Right renal pelvis (tissue), 4 donors: ENCODE measurements around the gene SLC34A1. TPM values are rescaled to one million over a fixed set of nuclear protein-coding genes. Genes with fewer than 3 reads are reported as not detected.
A peak's percentile ranks its signal among the peaks of the same experiment; 100 is the strongest.
"Not testable (repeated sequence)": the region's sequence is repeated elsewhere in the genome, so short reads cannot be mapped to it uniquely, and the experiment has no call there.

Experiments used
- DNase-seq, 4 donors: peaks; one replicate each; pipeline ENCODE4 v3.0.0-alpha.2; 2013; ENCODE audit warnings: low read depth in 4 of 4, low spot score in 3 of 4, missing footprints in 1 of 4
- polyA plus RNA-seq, 4 donors: library from polyadenylated mRNA; unstranded; fragments of 120-200 nt; gene quantifications; one replicate each; pipeline ENCODE4 v1.2.1, GENCODE V29; 2013; ENCODE audit not compliant: insufficient read length in 4 of 4

The SLC34A1 gene
- polyA plus RNA-seq, 4 donors: 134 to 198 (median 174) TPM

DNA sequence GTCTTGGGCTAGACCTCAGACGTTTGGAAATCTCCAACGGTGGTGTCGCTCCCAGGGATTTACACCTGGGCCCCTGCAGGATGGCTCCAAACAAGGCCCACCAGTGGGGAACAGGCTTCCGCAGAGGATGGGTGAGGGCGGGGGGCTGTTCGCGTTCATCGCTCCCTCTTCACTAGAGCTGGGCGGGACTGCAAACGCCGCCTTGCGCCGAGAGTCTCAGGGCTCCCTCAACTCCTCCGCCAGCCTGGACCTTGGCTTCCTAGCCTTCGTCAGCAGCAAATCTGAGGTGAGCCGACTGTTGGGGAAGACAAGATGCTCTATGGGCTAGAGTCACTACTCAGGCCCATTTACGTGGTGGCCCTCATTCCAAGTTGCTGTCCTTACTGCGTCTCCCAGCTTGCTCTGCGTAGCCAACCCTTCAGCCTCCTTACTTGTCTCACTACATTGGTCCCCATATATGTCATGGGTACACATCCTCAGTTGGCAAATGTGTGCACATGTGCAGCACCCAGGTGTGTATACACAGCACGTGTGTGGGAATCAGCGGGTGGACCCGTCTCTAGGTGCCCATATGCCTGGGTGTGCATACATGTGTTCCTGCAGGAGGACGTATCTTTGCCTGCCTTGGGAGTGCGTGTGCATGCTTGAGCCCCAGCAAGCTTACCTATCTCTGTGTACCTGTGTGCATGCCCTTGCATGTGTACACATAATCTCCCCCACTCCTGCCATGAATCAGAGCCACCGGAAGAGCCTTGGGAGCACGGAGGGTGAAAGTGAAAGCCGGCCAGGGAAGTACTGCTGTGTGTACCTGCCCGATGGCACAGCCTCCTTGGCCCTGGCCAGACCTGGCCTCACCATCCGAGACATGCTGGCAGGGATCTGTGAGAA is 16.0 kb upstream of the SLC34A1 start:
- no peak for DNase-seq

- no peak for DNase-seq
These were observed 15.2 kb upstream of the SLC34A1 start for GRCh38 chr5:177368869-177369644.

- no peak for DNase-seq
These were observed 14.4 kb upstream of the SLC34A1 start for GRCh38 chr5:177369645-177370440.

DNA sequence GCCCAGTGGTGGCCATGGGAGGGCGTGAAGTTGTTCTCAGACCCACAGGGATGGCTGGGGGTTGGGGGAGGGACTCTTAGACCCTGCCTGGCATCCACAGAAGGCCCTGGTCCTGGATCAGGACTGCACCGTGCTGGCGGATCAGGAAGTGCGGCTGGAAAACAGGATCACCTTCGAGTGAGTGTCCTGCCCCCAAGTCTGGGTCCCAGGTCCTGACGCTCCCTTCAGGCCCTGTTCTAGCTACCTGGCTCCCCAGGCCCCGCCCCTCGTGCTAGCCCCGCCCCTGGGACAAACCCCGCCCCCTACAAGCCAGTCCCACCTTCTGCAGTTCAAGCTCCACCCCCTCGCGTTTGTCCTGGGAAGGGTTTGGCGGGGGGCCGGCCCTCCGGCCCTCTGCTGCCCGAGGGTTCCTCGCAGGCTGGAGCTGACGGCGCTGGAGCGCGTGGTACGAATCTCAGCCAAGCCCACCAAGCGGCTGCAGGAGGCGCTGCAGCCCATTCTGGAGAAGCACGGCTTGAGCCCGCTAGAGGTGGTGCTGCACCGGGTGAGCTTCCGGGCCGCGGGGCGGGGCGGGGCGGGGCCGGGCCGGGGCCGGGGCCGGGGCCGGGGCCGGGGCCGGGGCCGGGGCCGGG is 13.6 kb upstream of the SLC34A1 start:
- peak in 2 of 4 donors; percentile 63 to 70 for DNase-seq

GRCh38 chr5:177371120-177372033 is 12.9 kb upstream of the SLC34A1 start:
- DNase-seq: no peak

DNA sequence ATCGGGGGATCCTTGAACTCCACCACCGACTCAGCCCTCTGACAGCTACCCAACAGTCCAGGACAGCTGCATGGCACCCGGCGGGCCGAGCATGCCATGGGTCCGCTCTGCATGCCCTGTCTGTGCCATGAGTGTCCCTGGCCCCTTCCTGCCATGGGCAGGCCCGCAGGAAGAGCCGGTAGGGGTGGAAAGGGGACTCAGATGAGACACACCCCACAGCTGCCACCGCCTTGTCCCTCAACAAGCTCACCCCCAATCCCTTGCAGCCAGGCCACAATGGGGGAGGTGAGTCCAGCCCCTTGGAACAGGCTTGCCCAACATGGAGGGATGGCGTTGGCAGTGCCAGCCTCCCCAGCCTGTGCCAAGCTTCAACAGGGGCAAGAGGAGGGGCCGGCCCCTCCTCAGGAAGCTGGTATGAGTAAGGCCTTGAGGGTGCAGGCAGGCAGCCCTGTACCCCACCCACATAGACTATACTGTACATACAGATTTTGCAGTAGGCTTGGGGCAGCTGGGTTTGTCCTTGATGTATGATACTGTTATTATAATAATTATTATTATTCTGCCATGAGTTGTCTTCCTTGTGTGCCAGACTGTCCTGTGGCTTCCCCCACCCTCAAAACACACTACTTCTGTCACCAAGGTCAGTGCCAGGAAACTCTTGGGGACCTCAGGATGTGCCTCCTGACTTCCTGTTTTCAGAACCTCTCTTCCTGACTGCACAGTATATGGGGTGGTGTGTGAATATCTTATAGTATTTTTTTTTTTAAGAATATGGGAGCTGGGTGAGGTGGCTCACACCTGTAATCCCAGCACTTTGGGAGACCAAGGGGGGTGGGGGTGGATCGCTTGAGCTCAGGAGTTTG is 12.0 kb upstream of the SLC34A1 start:
- DNase-seq: no peak

- no peak for DNase-seq
These were observed 11.3 kb upstream of the SLC34A1 start for GRCh38 chr5:177372910-177373309.

DNA sequence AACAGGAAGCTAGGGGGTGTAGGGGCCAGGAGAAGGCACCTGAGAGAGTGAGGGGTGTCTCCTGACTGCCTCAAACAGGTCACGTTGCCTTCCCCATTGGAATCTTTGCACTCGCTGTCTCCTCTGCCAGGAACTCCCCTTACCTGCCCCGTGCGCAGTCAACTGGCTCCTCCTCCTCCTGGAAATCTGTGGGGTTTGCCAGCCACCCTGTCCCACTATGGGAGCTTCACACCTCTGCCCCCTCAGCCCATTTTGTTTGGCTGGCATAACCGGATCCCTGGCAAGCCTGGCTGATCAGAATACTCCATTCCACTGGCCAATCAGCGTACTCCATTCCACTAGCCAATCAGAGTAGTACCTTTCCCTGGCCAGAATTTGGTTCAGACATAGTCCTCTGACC is 10.4 kb upstream of the SLC34A1 start:
- no peak for DNase-seq

DNA sequence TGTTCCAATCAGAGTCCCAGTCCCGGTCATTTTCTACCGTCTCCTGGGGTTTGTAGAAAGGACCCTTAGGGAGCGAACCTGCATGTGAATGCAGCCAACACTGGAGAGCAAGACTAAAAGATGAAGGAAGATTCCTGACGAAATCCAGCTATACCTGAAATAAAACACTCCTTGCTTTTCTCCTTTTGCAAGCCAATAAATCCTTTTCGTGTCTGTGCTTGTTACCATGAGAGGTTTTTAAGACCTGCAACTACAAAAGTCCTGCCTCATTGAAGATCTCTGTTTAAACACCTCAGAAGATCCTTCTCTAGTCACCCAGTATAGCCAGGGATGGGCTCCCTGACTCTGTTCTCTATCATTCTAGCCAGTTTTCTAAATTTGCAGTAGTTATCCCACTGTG is 10.0 kb upstream of the SLC34A1 start:
- no peak for DNase-seq

GRCh38 chr5:177375516-177375915 is 8.7 kb upstream of the SLC34A1 start:
- DNase-seq: not testable (repeated sequence)

DNA sequence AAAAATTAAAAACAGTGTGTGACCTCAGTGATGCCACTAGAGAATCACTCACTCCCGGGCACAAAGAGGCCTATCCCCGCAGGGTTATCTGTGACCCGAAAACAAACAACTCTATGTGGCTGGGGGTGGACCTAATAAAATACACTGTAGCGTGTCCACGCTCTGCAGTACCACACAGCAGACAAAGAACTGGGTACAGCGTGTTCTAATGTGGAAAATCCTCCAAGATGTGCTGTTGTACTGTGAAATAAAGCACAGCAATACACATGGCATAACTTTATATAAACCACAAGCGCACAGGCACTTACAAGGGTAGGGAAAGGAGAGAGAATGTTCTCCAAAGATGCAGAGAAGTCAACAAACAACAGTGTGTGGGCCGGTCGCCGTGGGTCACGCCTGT is 8.1 kb upstream of the SLC34A1 start:
- no peak for DNase-seq

GRCh38 chr5:177377851-177378776 is 6.1 kb upstream of the SLC34A1 start:
- DNase-seq: no peak

- no peak for DNase-seq
These were observed 5.0 kb upstream of the SLC34A1 start for GRCh38 chr5:177378884-177379883.

GRCh38 chr5:177380805-177381126 is 3.5 kb upstream of the SLC34A1 start:
- no peak for DNase-seq

GRCh38 chr5:177382423-177383029 is 1.7 kb upstream of the SLC34A1 start:
- no peak for DNase-seq

- no peak for DNase-seq
These were observed 1.1 kb upstream of the SLC34A1 start for GRCh38 chr5:177383181-177383580.
